NCI-H460 (cell line): ENCODE measurements around the gene STEAP1. TPM values are rescaled to one million over a fixed set of nuclear protein-coding genes. Genes with fewer than 3 reads are reported as not detected.
A peak's percentile ranks its signal among the peaks of the same experiment; 100 is the strongest.
"Not testable (repeated sequence)": the region's sequence is repeated elsewhere in the genome, so short reads cannot be mapped to it uniquely, and the experiment has no call there.

Experiments
- DNase-seq: peaks from one replicate; pipeline ENCODE4 v3.0.0-alpha.2; 2016; ENCODE audit warnings: low read depth; ENCODE audit errors: extremely low read depth
- polyA plus RNA-seq: library from polyadenylated mRNA; depleted of rRNA; stranded (reverse); fragments of >200 nt; gene quantifications from 2 replicates; pipeline ENCODE4 v1.2.3, GENCODE V29; 2014; cell fraction: nucleus; rRNA removed
- total RNA-seq: library from RNA; depleted of rRNA; stranded (reverse); fragments of >200 nt; shearing (Covaris generic); gene quantifications from 2 replicates; pipeline ENCODE4 v1.2.3, GENCODE V29; 2014; rRNA removed

Gene STEAP1
- 3.6 and 3.8 TPM in 2 replicates for total RNA-seq
- 4.3 and 8.8 TPM in 2 replicates for polyA plus RNA-seq

GRCh38 chr7:90153943-90154771 lies at the start of gene STEAP1:
STEAP1 (plus strand) TSS chr7:90154469; CDS start chr7:90159789, 5,320 bp downstream.
- peak; percentile 80 for DNase-seq

GRCh38 chr7:90114972-90115371 lies 39.3 kb upstream of the STEAP1 start:
- DNase-seq: not testable (repeated sequence)

- DNase-seq: not testable (repeated sequence)
Measured at GRCh38 chr7:90118551-90119177, 35.6 kb upstream of the STEAP1 start.

GRCh38 chr7:90119178-90119971 lies 34.9 kb upstream of the STEAP1 start:
- no peak for DNase-seq

- DNase-seq: not testable (repeated sequence)
Measured at GRCh38 chr7:90120205-90120604, 34.1 kb upstream of the STEAP1 start.

DNA sequence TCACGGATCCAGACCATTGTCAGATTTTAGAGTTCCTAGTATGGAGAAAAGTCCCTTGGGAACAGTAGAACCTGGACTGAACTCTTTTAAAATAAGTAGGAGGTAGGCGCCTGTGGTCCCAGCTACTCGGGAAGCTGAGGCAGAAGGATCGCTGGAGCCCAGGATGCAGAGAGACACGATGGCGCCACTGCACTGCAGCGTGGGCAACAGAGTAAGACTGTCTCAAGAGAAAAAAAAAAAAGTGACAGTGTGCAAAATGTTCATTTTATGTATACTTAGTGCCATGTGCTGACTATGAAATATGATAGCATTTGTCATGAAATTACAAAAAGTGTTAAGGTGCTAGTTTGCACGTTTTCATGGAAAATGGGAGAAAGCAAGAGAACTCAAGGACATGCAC lies 22.5 kb upstream of the STEAP1 start:
- not testable (repeated sequence) for DNase-seq

- not testable (repeated sequence) for DNase-seq
Measured at GRCh38 chr7:90147079-90147960, 6.9 kb upstream of the STEAP1 start.

DNA sequence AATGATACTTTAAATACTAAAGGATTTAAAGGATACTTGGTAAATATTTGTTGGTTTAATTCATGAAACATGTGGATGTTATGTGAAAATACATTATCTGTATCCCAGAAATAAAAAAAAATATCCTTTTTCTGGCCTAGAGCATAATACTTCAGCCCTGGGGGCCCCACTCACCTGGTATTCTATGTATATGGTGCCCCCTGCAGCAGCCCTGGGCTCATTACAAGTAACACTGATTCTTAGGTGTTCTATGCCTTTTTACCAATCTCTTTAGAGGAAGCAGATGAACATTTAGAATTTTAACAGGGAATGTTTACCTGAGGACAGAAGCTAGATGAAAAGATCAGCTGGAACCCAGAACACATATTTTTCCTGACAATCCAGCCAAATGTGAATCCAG lies 4.8 kb upstream of the STEAP1 start:
- peak; percentile 8 for DNase-seq

- not testable (repeated sequence) for DNase-seq
Measured at GRCh38 chr7:90151884-90152283, 2.4 kb upstream of the STEAP1 start.

DNA sequence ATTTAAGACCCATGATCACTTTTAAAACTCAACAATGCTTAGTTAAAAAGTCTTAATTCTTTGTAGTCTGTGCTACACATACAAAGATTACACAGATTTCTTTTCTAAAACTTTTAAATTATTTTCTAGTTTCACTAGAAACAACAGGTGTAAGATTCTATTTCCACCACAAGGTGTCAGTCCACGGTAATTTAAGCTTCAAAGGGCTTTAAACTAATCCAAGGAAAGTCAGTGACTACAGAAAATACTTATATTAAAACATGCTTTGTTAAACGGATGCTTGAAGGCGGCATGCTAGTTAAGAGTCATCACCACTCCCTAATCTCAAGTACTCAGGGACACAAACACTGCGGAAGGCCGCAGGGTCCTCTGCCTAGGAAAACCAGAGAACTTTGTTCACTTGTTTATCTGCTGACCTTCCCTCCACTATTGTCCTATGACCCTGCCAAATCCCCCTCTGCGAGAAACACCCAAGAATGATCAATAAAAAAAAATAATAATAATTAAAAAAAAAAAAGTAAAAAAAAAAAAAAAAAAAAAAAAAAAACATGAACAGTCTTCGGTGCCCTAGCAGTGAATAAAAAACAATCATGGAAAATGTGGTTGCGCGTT lies 1.5 kb upstream of the STEAP1 start:
- peak; percentile 41 for DNase-seq

- no peak for DNase-seq
Measured at GRCh38 chr7:90155206-90155605, 937 bp downstream of the STEAP1 start.

- DNase-seq: not testable (repeated sequence)
Measured at GRCh38 chr7:90157331-90157730, 3.1 kb downstream of the STEAP1 start.

DNA sequence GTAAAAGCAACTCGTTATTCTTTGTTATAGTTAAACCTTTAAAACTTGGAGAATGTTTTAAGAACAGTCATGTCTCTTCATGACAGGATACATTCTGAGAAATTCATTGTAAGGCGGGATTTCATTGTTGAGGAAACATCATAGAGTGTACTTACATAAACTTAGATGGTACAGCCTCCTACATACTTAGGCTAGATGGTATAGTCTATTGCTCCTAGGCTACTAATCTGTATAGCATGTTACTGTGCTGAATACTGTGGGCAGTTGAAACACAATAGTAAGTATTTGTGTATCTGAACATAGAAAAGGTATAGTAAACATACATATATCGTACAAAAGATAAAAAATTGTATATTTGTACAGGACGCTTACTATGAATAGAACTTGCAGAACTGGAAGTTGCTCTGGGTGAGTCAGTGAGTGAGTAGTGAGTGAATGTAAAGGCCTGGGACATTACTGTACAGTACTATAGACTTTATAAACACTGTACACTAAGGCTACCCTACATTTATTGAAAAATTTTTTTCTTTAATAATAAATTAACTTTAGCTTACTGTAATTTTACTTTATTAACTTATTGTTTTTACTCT lies 3.6 kb downstream of the STEAP1 start:
- not testable (repeated sequence) for DNase-seq

- no peak for DNase-seq
Measured at GRCh38 chr7:90163534-90163933, 9.3 kb downstream of the STEAP1 start.

- no peak for DNase-seq
Measured at GRCh38 chr7:90165724-90166123, 11.5 kb downstream of the STEAP1 start.

DNA sequence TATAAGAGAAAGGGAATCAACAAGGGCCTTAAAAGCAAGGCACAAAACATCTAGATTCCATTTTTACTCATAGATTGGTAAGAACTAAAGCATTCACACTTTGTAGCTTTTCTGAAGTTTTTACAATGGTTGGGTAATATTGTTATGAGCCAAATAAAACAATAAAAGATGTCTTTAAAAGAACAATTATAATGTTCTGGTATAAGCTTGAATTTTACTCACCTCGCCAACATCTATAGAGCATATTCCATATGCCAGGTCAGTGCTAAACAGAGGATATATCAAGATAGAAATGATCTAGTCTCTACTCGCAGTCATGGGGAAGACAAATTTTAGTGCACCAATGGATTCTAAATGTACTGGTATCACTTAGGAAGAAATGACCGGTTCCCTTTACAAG lies 11.9 kb downstream of the STEAP1 start:
- DNase-seq: no peak

DNA sequence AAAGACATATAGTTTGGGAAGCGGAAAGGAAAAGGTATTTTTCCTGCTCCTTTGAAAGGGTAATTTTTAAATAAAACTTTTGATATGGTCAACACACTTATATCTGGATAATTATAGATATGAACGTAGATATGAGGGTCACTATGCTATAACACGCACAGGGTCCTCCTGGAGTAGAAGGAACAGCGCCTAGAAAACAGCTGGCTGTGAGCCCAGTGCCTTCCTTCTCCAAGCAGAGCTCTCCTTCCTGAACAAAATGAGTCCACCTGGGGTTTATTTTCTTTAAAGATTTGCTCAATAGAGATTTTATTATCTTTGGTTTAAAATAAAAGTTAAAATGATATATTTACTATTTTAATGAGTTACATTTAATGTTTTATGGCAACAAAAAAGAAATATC lies 13.1 kb downstream of the STEAP1 start:
- DNase-seq: no peak

- DNase-seq: no peak
Measured at GRCh38 chr7:90169891-90170290, 15.6 kb downstream of the STEAP1 start.

DNA sequence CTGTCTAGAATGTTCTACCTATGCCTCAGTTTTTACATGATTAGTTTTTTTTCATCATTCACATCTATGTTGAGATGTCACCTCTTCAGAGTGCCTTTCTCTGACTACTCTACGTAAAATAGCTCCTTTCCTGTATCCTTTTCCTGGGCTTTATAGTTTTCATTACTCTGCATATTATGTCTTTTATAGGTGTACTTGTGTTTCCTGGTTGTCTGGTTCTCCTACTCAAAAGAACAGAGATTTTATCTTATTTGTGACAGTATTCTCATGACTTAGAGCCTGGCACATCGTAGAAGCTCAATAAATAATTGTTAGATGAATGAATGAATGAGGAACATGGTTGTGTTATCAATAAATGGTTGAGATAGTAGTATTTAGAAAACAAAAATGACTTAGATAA lies 17.9 kb downstream of the STEAP1 start:
- DNase-seq: no peak
